Measurements from ENCODE around the gene RYR3.

DNA sequence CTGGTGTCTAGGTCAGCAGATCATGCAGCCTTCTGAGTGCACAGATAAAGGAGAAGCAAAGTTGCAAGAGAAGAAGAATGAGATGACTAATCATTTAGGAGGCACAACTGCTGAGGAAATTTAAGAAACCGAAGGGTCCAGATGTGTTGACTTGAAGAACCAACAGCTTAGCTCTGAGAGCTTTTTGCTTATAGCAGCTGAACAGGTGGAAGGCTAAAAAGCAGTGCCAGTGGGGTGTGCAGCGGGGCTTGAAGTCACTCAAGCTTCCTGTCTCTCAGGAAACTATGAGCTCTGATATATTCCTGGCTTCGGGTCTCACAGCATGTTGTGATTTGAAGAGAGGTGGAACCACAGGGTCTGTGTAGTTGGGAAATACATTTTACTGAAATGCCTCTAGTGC lies 305.7 kb downstream of the RYR3 start:
- TF ChIP-seq, protein P1, sequence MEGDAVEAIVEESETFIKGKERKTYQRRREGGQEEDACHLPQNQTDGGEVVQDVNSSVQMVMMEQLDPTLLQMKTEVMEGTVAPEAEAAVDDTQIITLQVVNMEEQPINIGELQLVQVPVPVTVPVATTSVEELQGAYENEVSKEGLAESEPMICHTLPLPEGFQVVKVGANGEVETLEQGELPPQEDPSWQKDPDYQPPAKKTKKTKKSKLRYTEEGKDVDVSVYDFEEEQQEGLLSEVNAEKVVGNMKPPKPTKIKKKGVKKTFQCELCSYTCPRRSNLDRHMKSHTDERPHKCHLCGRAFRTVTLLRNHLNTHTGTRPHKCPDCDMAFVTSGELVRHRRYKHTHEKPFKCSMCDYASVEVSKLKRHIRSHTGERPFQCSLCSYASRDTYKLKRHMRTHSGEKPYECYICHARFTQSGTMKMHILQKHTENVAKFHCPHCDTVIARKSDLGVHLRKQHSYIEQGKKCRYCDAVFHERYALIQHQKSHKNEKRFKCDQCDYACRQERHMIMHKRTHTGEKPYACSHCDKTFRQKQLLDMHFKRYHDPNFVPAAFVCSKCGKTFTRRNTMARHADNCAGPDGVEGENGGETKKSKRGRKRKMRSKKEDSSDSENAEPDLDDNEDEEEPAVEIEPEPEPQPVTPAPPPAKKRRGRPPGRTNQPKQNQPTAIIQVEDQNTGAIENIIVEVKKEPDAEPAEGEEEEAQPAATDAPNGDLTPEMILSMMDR (IDR thresholded peaks at IDR 0.05) = no peak
- TF ChIP-seq POLR2A (IDR thresholded peaks at IDR 0.05) = no peak

All from lower leg skin (tissue), 3 donors.